Trophoblast cell (in vitro differentiated cells and primary cell): ENCODE data around the gene IKZF3.
A peak's percentile ranks its signal among the peaks of the same experiment; 100 is the strongest.
"Not testable (repeated sequence)": the region's sequence is repeated elsewhere in the genome, so short reads cannot be mapped to it uniquely, and the experiment has no call there.

Experiments used
- DNase-seq, 2 donors: peaks; one replicate each; pipeline ENCODE4 v3.0.0-alpha.2; 2016
- H2AFZ ChIP-seq: 2 replicates; pipeline ENCODE4 v1.6.1; 2013; ENCODE audit warnings: low read length, moderate library complexity, mild to moderate bottlenecking; ENCODE audit not compliant: insufficient read depth, poor library complexity
- H2AK5ac ChIP-seq: 2 replicates; pipeline ENCODE4 v1.6.1; 2013; ENCODE audit warnings: mild to moderate bottlenecking, low read length
- H2BK120ac ChIP-seq: 2 replicates; pipeline ENCODE4 v1.6.1; 2013; ENCODE audit warnings: low read length, mild to moderate bottlenecking, moderate library complexity; ENCODE audit not compliant: insufficient read depth, poor library complexity
- H2BK12ac ChIP-seq: 2 replicates; pipeline ENCODE4 v1.6.1; 2013; ENCODE audit warnings: mild to moderate bottlenecking, low read length, moderate library complexity
- H2BK5ac ChIP-seq: 2 replicates; pipeline ENCODE4 v1.6.1; 2013; ENCODE audit warnings: low read length, low read depth, moderate library complexity, mild to moderate bottlenecking; ENCODE audit not compliant: poor library complexity
- H3K14ac ChIP-seq: 2 replicates; pipeline ENCODE4 v1.6.1; 2013; ENCODE audit warnings: mild to moderate bottlenecking, low read length
- H3K18ac ChIP-seq: 2 replicates; pipeline ENCODE4 v1.6.1; 2013; ENCODE audit warnings: mild to moderate bottlenecking, low read length
- H3K23ac ChIP-seq: 2 replicates; pipeline ENCODE4 v1.6.1; 2013; ENCODE audit warnings: low read length
- H3K27ac ChIP-seq: 2 replicates; pipeline ENCODE4 v1.5.1; 2013; ENCODE audit warnings: low read depth, mild to moderate bottlenecking, inconsistent platforms, low read length, moderate library complexity
- H3K27me3 ChIP-seq: 2 replicates; pipeline ENCODE4 v1.6.1; 2013; ENCODE audit warnings: inconsistent platforms, mild to moderate bottlenecking, low read length, moderate library complexity; ENCODE audit not compliant: insufficient read depth
- H3K36me3 ChIP-seq, 2 experiments: 1 replicate in 1 of 2; 2 replicates in 1 of 2; pipeline ENCODE4 v1.6.1; 2013; ENCODE audit warnings: low read length in 2 of 2, mild to moderate bottlenecking in 2 of 2, moderate library complexity in 1 of 2; ENCODE audit not compliant: insufficient read depth in 2 of 2, control insufficient read depth in 1 of 2
- H3K4ac ChIP-seq: 2 replicates; pipeline ENCODE4 v1.6.1; 2013; ENCODE audit warnings: low read depth, mild to moderate bottlenecking, low read length, moderate library complexity
- H3K4me1 ChIP-seq, 2 experiments: 1 replicate in 1 of 2; 2 replicates in 1 of 2; pipeline ENCODE4 v1.6.1; 2013; ENCODE audit warnings: low read length in 2 of 2, mild to moderate bottlenecking in 2 of 2, moderate library complexity in 1 of 2; ENCODE audit not compliant: insufficient read depth in 2 of 2, control insufficient read depth in 1 of 2
- H3K4me2 ChIP-seq: 2 replicates; pipeline ENCODE4 v1.6.1; 2013; ENCODE audit warnings: inconsistent platforms, mild to moderate bottlenecking, low read length, moderate library complexity
- H3K4me3 ChIP-seq: 2 replicates; pipeline ENCODE4 v1.5.1; 2013; ENCODE audit warnings: mild to moderate bottlenecking, low read depth, low read length, inconsistent platforms
- H3K79me1 ChIP-seq: one replicate; pipeline ENCODE4 v1.6.1; 2013; ENCODE audit warnings: low read length
- H3K79me2 ChIP-seq: 2 replicates; pipeline ENCODE4 v1.6.1; 2013; ENCODE audit warnings: low read length, mild to moderate bottlenecking; ENCODE audit not compliant: control insufficient read depth, insufficient read depth, poor library complexity
- H3K9ac ChIP-seq: 2 replicates; pipeline ENCODE4 v1.6.1; 2013; ENCODE audit warnings: mild to moderate bottlenecking, low read length
- H3K9me3 ChIP-seq: 2 replicates; pipeline ENCODE4 v1.6.1; 2013; ENCODE audit warnings: low read depth, mild to moderate bottlenecking, control low read depth, inconsistent platforms, low read length; ENCODE audit not compliant: insufficient read depth
- H4K12ac ChIP-seq: 2 replicates; pipeline ENCODE4 v1.6.1; 2013; ENCODE audit warnings: low read depth, mild to moderate bottlenecking, low read length, moderate library complexity
- H4K8ac ChIP-seq: 2 replicates; pipeline ENCODE4 v1.6.1; 2013; ENCODE audit warnings: low read depth, mild to moderate bottlenecking, low read length, moderate library complexity
- H4K91ac ChIP-seq: one replicate; pipeline ENCODE4 v1.6.1; 2013; ENCODE audit warnings: low read depth, mild to moderate bottlenecking, low read length, moderate library complexity
- WGBS: extraction: QIAGEN DNeasy Blood & Tissue Kit; methylation state at CpG from one replicate; pipeline ENCODE4 v1.1.7; 2013; ENCODE audit warnings: missing lambda C conversion rate; ENCODE audit not compliant: insufficient read length, insufficient coverage; ENCODE audit errors: extremely low coverage; 5-methylcytosine and 5-hydroxymethylcytosine counted together

IKZF3 gene

DNA sequence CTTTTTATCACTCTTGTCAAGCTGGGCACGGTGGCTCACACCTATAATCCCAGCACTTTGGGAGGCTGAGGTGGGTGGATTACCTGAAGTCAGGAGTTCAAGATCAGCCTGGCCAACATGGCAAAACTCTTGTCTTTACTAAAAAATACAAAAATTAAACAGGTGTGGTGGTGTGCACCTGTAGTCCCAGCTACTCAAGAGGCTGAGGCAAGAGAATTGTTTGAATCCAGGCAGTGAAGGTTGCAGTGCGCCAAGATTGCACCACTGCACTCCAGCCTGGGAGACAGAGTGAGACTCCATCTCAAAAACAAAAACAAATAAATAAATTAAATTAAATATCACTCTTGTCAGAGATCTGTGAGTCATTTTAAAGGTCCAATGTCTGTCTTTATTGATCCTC lies 37.9 kb upstream of the IKZF3 start:
- no CpG with 5 or more reads among the region's 2 CpGs for WGBS
- not testable (repeated sequence) for H3K18ac ChIP-seq, H2AFZ ChIP-seq, H3K36me3 ChIP-seq, H2BK12ac ChIP-seq, H2BK120ac ChIP-seq, H2AK5ac ChIP-seq, H3K4me2 ChIP-seq, H3K4me3 ChIP-seq, H3K23ac ChIP-seq, H4K12ac ChIP-seq, H3K9me3 ChIP-seq, H2BK5ac ChIP-seq, H3K14ac ChIP-seq, H3K27me3 ChIP-seq, H4K91ac ChIP-seq, H3K9ac ChIP-seq, DNase-seq, H3K4ac ChIP-seq, H4K8ac ChIP-seq, H3K27ac ChIP-seq, H3K79me2 ChIP-seq, H3K79me1 ChIP-seq, H3K4me1 ChIP-seq

DNA sequence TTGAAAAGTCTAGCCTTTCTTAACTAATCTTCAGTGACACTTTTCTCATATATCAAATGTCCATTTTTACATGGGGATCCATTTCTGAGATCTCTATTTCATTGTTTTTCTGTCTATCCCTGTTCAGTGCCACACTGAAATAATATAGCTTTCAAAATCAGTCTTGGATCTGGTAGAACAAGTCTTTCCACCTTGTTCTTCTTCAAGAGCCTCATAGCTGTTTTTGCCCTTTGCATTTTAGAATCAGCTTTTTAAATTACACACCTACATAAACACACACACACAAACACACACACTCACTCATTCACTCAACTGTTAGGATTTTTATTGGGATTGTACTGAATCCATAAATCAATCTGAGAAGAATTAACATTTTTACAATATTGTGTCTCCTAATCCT lies 35.1 kb upstream of the IKZF3 start:
- H4K8ac ChIP-seq, result no peak overlapping the region
- H2BK5ac ChIP-seq, result no peak overlapping the region
- no peaks in the 10 kb centered on the region for H3K79me1 ChIP-seq
- H4K91ac ChIP-seq, result no peak overlapping the region
- no peak overlapping the region for H3K18ac ChIP-seq
- no peaks in the 10 kb centered on the region for H3K27me3 ChIP-seq
- H3K9ac ChIP-seq, result no peak overlapping the region
- DNase-seq, result peak in 1 of 2 donors; percentile 43
- H3K27ac ChIP-seq, result no peak overlapping the region
- no peaks in the 10 kb centered on the region for H3K4me1 ChIP-seq
- no peak overlapping the region for H3K4me2 ChIP-seq
- no peak overlapping the region for H3K4me3 ChIP-seq
- H4K12ac ChIP-seq, result no peak overlapping the region
- no peak overlapping the region for H2BK12ac ChIP-seq
- H3K4ac ChIP-seq, result no peak overlapping the region
- H3K9me3 ChIP-seq, result no peaks in the 10 kb centered on the region
- H2AK5ac ChIP-seq, result no peak overlapping the region
- no peak overlapping the region for H2AFZ ChIP-seq
- H3K36me3 ChIP-seq, result peaks cover 0 to 2% of the 10 kb centered on the region in 2 experiments
- H2BK120ac ChIP-seq, result no peak overlapping the region
- no peaks in the 10 kb centered on the region for H3K79me2 ChIP-seq
- no peak overlapping the region for H3K14ac ChIP-seq
- no peak overlapping the region for H3K23ac ChIP-seq

DNA sequence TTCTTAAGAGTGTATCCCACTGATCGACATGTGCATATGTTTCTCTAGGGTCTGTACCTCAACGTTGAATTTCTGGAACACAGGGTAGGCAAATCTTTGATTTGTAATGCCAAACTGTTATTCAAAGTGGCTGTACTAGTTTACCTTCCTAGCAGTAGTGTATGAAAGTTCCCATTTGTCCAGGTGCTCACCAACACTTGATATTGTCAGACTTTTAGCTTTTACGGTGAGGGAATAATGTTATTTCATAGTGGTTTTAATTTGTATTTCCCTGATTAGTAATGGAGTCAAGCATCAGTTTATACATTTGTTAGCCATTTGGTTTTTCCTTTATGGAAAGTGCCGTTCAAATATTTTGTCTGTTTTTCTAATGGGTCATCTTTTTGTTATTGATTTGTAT lies 34.0 kb upstream of the IKZF3 start:
- Histone ChIP-seq H4K8ac (no peak overlapping the region), H3K9ac (no peak overlapping the region), H3K36me3 (peaks cover 0 to 2% of the 10 kb centered on the region in 2 experiments), H4K12ac (no peak overlapping the region), H2AK5ac (no peak overlapping the region), H3K4me3 (no peak overlapping the region), H3K27me3 (no peaks in the 10 kb centered on the region), H2AFZ (no peak overlapping the region), H3K4ac (no peak overlapping the region), H3K79me1 (no peaks in the 10 kb centered on the region), H4K91ac (no peak overlapping the region), H3K18ac (no peak overlapping the region), H3K23ac (no peak overlapping the region), H2BK120ac (no peak overlapping the region), H3K4me1 (no peaks in the 10 kb centered on the region), H2BK5ac (no peak overlapping the region), H3K9me3 (no peaks in the 10 kb centered on the region), H2BK12ac (no peak overlapping the region), H3K27ac (no peak overlapping the region), H3K14ac (no peak overlapping the region), H3K4me2 (no peak overlapping the region), H3K79me2 (no peaks in the 10 kb centered on the region)
- DNase-seq, result no peak
- no CpG with 5 or more reads among the region's 4 CpGs for WGBS

- no CpG with 5 or more reads among the region's 3 CpGs for WGBS
These were observed 30.7 kb upstream of the IKZF3 start for GRCh38 chr17:39894681-39895376.

More at GRCh38 chr17:39894681-39895376, 30.7 kb upstream of the IKZF3 start:
- Histone ChIP-seq H3K18ac (no peak overlapping the region), H3K14ac (no peak overlapping the region), H4K91ac (no peak overlapping the region), H3K27ac (no peak overlapping the region), H3K4me3 (no peak overlapping the region), H3K23ac (no peak overlapping the region), H3K36me3 (no peaks in the 10 kb centered on the region), H4K12ac (no peak overlapping the region), H4K8ac (no peak overlapping the region), H3K4ac (no peak overlapping the region), H3K9ac (no peak overlapping the region), H3K79me2 (no peaks in the 10 kb centered on the region), H2BK120ac (no peak overlapping the region), H2AK5ac (no peak overlapping the region), H3K79me1 (no peaks in the 10 kb centered on the region), H2BK12ac (no peak overlapping the region), H3K9me3 (no peaks in the 10 kb centered on the region), H2AFZ (no peak overlapping the region), H3K27me3 (no peaks in the 10 kb centered on the region), H2BK5ac (no peak overlapping the region), H3K4me1 (no peaks in the 10 kb centered on the region), H3K4me2 (no peak overlapping the region)
- DNase-seq, result no peak
